H9 (cell line): ENCODE results near the gene TRPV4. TPM values are rescaled to one million over a fixed set of nuclear protein-coding genes. Genes with fewer than 3 reads are reported as not detected.

Experiments
- DNase-seq: peaks from one replicate; pipeline ENCODE4 v3.0.0-alpha.2; 2017
- H2AFZ ChIP-seq: one replicate; pipeline ENCODE4 v1.6.1; 2013; ENCODE audit warnings: mild to moderate bottlenecking, low read length, control low read depth, moderate library complexity
- H2AK5ac ChIP-seq: 2 replicates; pipeline ENCODE4 v1.6.1; 2013; ENCODE audit warnings: low read length, control low read depth, mixed read lengths; ENCODE audit not compliant: insufficient read length
- H2BK120ac ChIP-seq: one replicate; pipeline ENCODE4 v1.6.1; 2013; ENCODE audit warnings: low read depth, mild to moderate bottlenecking, low read length, control low read depth, inconsistent platforms; ENCODE audit not compliant: poor library complexity, severe bottlenecking
- H2BK12ac ChIP-seq: 2 replicates; pipeline ENCODE4 v1.6.1; 2013; ENCODE audit warnings: low read length, control low read depth, mixed read lengths, low read depth; ENCODE audit not compliant: insufficient read length
- H2BK15ac ChIP-seq: 2 replicates; pipeline ENCODE4 v1.6.1; 2013; ENCODE audit warnings: low read depth, low read length, control low read depth
- H2BK20ac ChIP-seq: one replicate; pipeline ENCODE4 v1.6.1; 2013; ENCODE audit warnings: low read depth, mild to moderate bottlenecking, low read length, control low read depth, inconsistent platforms; ENCODE audit not compliant: poor library complexity, severe bottlenecking
- H2BK5ac ChIP-seq: 2 replicates; pipeline ENCODE4 v1.6.1; 2013; ENCODE audit warnings: low read length, control low read depth, mixed read lengths; ENCODE audit not compliant: insufficient read length
- H3K14ac ChIP-seq: 2 replicates; pipeline ENCODE4 v1.6.1; 2013; ENCODE audit warnings: low read length, control low read depth; ENCODE audit not compliant: insufficient read depth
- H3K18ac ChIP-seq: 2 replicates; pipeline ENCODE4 v1.6.1; 2013; ENCODE audit warnings: low read depth, mild to moderate bottlenecking, mixed read lengths, low read length, control low read depth; ENCODE audit not compliant: insufficient read length
- H3K23ac ChIP-seq: 2 replicates; pipeline ENCODE4 v1.6.1; 2013; ENCODE audit warnings: low read length, control low read depth, mixed read lengths, low read depth; ENCODE audit not compliant: insufficient read length
- H3K23me2 ChIP-seq: 2 replicates; pipeline ENCODE4 v1.6.1; 2013; ENCODE audit warnings: low read depth, mild to moderate bottlenecking, mixed read lengths, low read length, control low read depth; ENCODE audit not compliant: insufficient read length, poor library complexity, severe bottlenecking
- H3K27ac ChIP-seq: 2 replicates; pipeline ENCODE4 v1.5.1; 2013; ENCODE audit warnings: low read length, control low read depth, mixed read lengths, low read depth; ENCODE audit not compliant: insufficient read length
- H3K27me3 ChIP-seq: 2 replicates; pipeline ENCODE4 v1.6.1; 2013; ENCODE audit warnings: low read length, control low read depth, inconsistent platforms; ENCODE audit not compliant: insufficient read depth
- H3K4ac ChIP-seq: 2 replicates; pipeline ENCODE4 v1.6.1; 2013; ENCODE audit warnings: low read depth, mild to moderate bottlenecking, control low read depth, inconsistent platforms, low read length, moderate library complexity
- H3K4me1 ChIP-seq: 2 replicates; pipeline ENCODE4 v1.6.1; 2013; ENCODE audit warnings: low read length, control low read depth, inconsistent platforms; ENCODE audit not compliant: insufficient read depth
- H3K4me2 ChIP-seq: 2 replicates; pipeline ENCODE4 v1.6.1; 2013; ENCODE audit warnings: low read length, control low read depth, mixed read lengths; ENCODE audit not compliant: insufficient read length, insufficient read depth
- H3K56ac ChIP-seq: 2 replicates; pipeline ENCODE4 v1.6.1; 2013; ENCODE audit warnings: low read depth, mild to moderate bottlenecking, mixed read lengths, low read length, control low read depth; ENCODE audit not compliant: insufficient read length
- H3K79me1 ChIP-seq: 2 replicates; pipeline ENCODE4 v1.6.1; 2013; ENCODE audit warnings: low read depth, mild to moderate bottlenecking, moderate library complexity, low read length, control low read depth, inconsistent platforms; ENCODE audit not compliant: insufficient read depth, poor library complexity, severe bottlenecking
- H3K79me2 ChIP-seq: 2 replicates; pipeline ENCODE4 v1.6.1; 2013; ENCODE audit warnings: low read length, control low read depth, inconsistent platforms; ENCODE audit not compliant: insufficient read depth
- H3K9ac ChIP-seq: 2 replicates; pipeline ENCODE4 v1.6.1; 2013; ENCODE audit warnings: low read length, control low read depth, mixed read lengths; ENCODE audit not compliant: insufficient read length; ENCODE audit errors: extremely low read depth
- H3K9me3 ChIP-seq: one replicate; pipeline ENCODE4 v1.6.1; 2013; ENCODE audit warnings: low read depth, low read length, inconsistent platforms; ENCODE audit not compliant: control insufficient read depth
- H3T11ph ChIP-seq: one replicate; pipeline ENCODE4 v1.6.1; 2013; ENCODE audit warnings: mild to moderate bottlenecking, low read length, control low read depth, inconsistent platforms
- H4K20me1 ChIP-seq: one replicate; pipeline ENCODE4 v1.6.1; 2013; ENCODE audit not compliant: control insufficient read depth, insufficient read length, insufficient read depth
- H4K5ac ChIP-seq: 2 replicates; pipeline ENCODE4 v1.6.1; 2013; ENCODE audit warnings: low read depth, mild to moderate bottlenecking, mixed read lengths, low read length, control low read depth; ENCODE audit not compliant: insufficient read length
- H4K8ac ChIP-seq: replicated peaks from 2 replicates; pipeline ENCODE4 v1.6.1; 2013; ENCODE audit warnings: low read length, control low read depth, mixed read lengths, low read depth; ENCODE audit not compliant: insufficient read length
- H4K91ac ChIP-seq: 2 replicates; pipeline ENCODE4 v1.6.1; 2013; ENCODE audit warnings: low read depth, mild to moderate bottlenecking, moderate library complexity, mixed read lengths, low read length, control low read depth; ENCODE audit not compliant: insufficient read length
- H3K27ac Mint-ChIP-seq, 3 experiments: 2 replicates in 2 of 3; 3 replicates in 1 of 3; pipeline ENCODE4 v1.8.0; 2020 to 2021; ENCODE audit warnings: mixed read lengths in 3 of 3, mild to moderate bottlenecking in 1 of 3, moderate library complexity in 1 of 3
- H3K27me3 Mint-ChIP-seq: 2 replicates; pipeline ENCODE4 v1.8.0; 2021; ENCODE audit warnings: low read depth, mild to moderate bottlenecking, moderate library complexity, mixed read lengths
- H3K36me3 Mint-ChIP-seq, 3 experiments: 2 replicates in 2 of 3; 3 replicates in 1 of 3; pipeline ENCODE4 v1.8.0; 2020 to 2021; ENCODE audit warnings: low read depth in 3 of 3, mixed read lengths in 3 of 3; ENCODE audit not compliant: insufficient read depth in 1 of 3
- H3K4me1 Mint-ChIP-seq, 2 experiments: 2 replicates each; pipeline ENCODE4 v1.8.0; 2020; ENCODE audit warnings: mixed read lengths in 2 of 2
- H3K4me3 Mint-ChIP-seq, 2 experiments: 2 replicates in 1 of 2; 3 replicates in 1 of 2; pipeline ENCODE4 v1.8.0; 2020 to 2021; ENCODE audit warnings: mild to moderate bottlenecking in 2 of 2, mixed read lengths in 2 of 2, moderate library complexity in 1 of 2
- H3K9me3 Mint-ChIP-seq, 2 experiments: 2 replicates in 1 of 2; 3 replicates in 1 of 2; pipeline ENCODE4 v1.8.0; 2020; ENCODE audit warnings: mild to moderate bottlenecking in 2 of 2, mixed read lengths in 2 of 2, moderate library complexity in 1 of 2
- WGBS: extraction: QIAGEN DNeasy Blood & Tissue Kit; methylation state at CpG from one replicate; pipeline ENCODE4 v1.1.7; 2013; ENCODE audit warnings: missing lambda C conversion rate, low lambda C conversion rate, mixed read lengths; ENCODE audit not compliant: insufficient read length; ENCODE audit errors: extremely low coverage; 5-methylcytosine and 5-hydroxymethylcytosine counted together
- total RNA-seq: library from RNA; stranded (reverse); gene quantifications from 2 replicates; pipeline ENCODE4 v1.2.1, GENCODE V29; 2021
- TF ChIP-seq, protein P1 (sequence below): fragments of 200-600 bp; sonication (generic); conservative IDR thresholded peaks from 3 replicates; pipeline ENCODE4 v1.8.0; 2021; ENCODE audit warnings: antibody characterized with exemption, mild to moderate bottlenecking

TRPV4 gene
- total RNA-seq, 1 experiment from 2014 or later: 4.9 TPM

DNA sequence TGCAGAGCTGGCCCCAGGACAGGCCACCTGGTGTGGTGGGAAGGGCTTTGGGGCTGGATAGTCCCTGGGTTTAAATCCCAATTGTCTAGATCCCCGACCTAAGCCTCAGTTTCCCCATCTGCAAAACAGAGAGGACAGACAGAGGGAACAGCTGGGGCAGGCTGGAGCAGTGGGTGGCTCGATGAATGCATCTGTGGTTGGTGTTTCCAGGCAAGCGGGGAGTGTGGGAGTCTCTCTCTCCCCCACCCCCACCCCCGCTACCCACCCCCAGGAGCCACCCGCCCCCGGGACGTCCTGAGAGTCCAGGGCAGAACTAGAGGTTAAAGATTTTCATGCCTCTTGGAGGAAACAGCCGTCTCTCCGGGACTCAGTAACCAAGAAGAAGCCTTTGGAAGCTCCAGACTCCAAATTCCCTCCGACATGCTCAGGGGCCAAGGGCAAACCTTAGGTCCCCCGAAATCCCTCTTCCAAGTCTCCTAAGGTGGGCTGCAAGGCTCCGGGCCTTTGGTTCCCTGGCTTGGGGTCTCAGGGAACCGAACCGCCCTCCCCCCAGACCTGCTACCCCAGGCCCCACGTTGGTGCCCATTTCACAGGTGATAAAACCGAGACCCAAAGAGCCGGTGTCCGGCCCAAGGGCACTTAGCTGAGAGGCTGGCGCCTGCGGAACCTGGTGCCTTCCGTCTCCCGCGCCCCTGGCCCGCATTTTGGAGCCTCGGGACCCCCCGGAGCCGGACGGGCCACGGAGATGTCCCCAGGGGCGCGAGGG lies 474 bp downstream of the TRPV4 start:
- no peak for DNase-seq
- Histone ChIP-seq H2BK120ac (no peak overlapping the region), H2AK5ac (no peak overlapping the region), H2BK20ac (no peak overlapping the region), H3K4me2 (peak overlapping the region; percentile 21), H3K18ac (no peak overlapping the region), H3K27ac (no peak overlapping the region), H4K91ac (no peak overlapping the region), H4K8ac (no peak overlapping the region), H2AFZ (no peak overlapping the region), H3K79me1 (no peaks in the 10 kb centered on the region), H3K79me2 (no peaks in the 10 kb centered on the region), H4K5ac (no peak overlapping the region), H2BK12ac (no peak overlapping the region), H3K56ac (no peak overlapping the region), H3T11ph (no peak overlapping the region), H2BK15ac (no peak overlapping the region), H3K27me3 (no peaks in the 10 kb centered on the region), H3K23me2 (no peaks in the 10 kb centered on the region), H3K9ac (no peak overlapping the region), H3K4me1 (no peaks in the 10 kb centered on the region), H3K4ac (no peak overlapping the region), H2BK5ac (no peak overlapping the region), H4K20me1 (no peaks in the 10 kb centered on the region), H3K23ac (no peak overlapping the region), H3K9me3 (no peaks in the 10 kb centered on the region), H3K14ac (peak overlapping the region; percentile 74; the same call in 1 of the 2 replicates)
- H3K27ac Mint-ChIP-seq: no peak overlapping the region
- peaks cover 8 to 13% of the 10 kb centered on the region in 2 experiments; a peak in 3 of 4 replicates for H3K4me1 Mint-ChIP-seq
- peak overlapping the region; percentile 63 to 71; a peak in 4 of 5 replicates for H3K4me3 Mint-ChIP-seq
- no peaks in the 10 kb centered on the region; a peak in 1 of 5 replicates for H3K9me3 Mint-ChIP-seq
- WGBS: no CpG with 5 or more reads among the region's 31 CpGs
- peaks cover 2% of the 10 kb centered on the region for H3K27me3 Mint-ChIP-seq
- H3K36me3 Mint-ChIP-seq: no peaks in the 10 kb centered on the region
- TF ChIP-seq, protein P1, sequence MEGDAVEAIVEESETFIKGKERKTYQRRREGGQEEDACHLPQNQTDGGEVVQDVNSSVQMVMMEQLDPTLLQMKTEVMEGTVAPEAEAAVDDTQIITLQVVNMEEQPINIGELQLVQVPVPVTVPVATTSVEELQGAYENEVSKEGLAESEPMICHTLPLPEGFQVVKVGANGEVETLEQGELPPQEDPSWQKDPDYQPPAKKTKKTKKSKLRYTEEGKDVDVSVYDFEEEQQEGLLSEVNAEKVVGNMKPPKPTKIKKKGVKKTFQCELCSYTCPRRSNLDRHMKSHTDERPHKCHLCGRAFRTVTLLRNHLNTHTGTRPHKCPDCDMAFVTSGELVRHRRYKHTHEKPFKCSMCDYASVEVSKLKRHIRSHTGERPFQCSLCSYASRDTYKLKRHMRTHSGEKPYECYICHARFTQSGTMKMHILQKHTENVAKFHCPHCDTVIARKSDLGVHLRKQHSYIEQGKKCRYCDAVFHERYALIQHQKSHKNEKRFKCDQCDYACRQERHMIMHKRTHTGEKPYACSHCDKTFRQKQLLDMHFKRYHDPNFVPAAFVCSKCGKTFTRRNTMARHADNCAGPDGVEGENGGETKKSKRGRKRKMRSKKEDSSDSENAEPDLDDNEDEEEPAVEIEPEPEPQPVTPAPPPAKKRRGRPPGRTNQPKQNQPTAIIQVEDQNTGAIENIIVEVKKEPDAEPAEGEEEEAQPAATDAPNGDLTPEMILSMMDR: no peak
